Right lobe of liver (tissue), 6 donors: ENCODE results near the gene DRGX. TPM values are rescaled to one million over a fixed set of nuclear protein-coding genes. Genes with fewer than 3 reads are reported as not detected.

ENCODE experiments used
- ATAC-seq, 4 donors: fragments of 200-7000 bp; cut with Tn5 transposase; one replicate each; pipeline ENCODE4 v1.9.1; 2020; ENCODE audit warnings: mild to moderate bottlenecking in 4 of 4, moderate library complexity in 4 of 4
- DNase-seq, 3 donors: peaks; one replicate each; pipeline ENCODE4 v3.0.0-alpha.2; 2020
- H3K27ac ChIP-seq, 3 donors: fragments of 200-600 bp; one replicate each; pipeline ENCODE4 v1.8.0; 2022
- H3K27me3 ChIP-seq, 2 donors: fragments of 200-600 bp; one replicate each; pipeline ENCODE4 v1.8.0; 2022
- H3K36me3 ChIP-seq, 4 donors: fragments of 200-600 bp; sonication (generic) in 1 of 4; one replicate each; pipeline versions ENCODE4 v1.5.1 to v1.8.0; 2017 to 2022; ENCODE audit warnings: control low read depth in 1 of 4
- H3K4me1 ChIP-seq, 4 donors: fragments of 200-600 bp; sonication (generic) in 1 of 4; one replicate each; pipeline versions ENCODE4 v1.5.1 to v1.8.0; 2017 to 2022; ENCODE audit warnings: control low read depth in 1 of 4
- H3K4me3 ChIP-seq, 3 donors: fragments of 200-600 bp; one replicate each; pipeline ENCODE4 v1.8.0; 2022
- H3K9me3 ChIP-seq, 4 donors: fragments of 200-600 bp; sonication (generic) in 1 of 4; one replicate each; pipeline versions ENCODE4 v1.5.1 to v1.8.0; 2017 to 2022; ENCODE audit warnings: control low read depth in 1 of 4
- POLR2A ChIP-seq: fragments of 450-650 bp; IDR thresholded peaks from one replicate; pipeline ENCODE4 v1.6.1; 2017; ENCODE audit warnings: antibody characterized with exemption, mild to moderate bottlenecking
- WGBS: methylation state at CpG from one replicate; pipeline ENCODE4 v1.1.6; 2018; ENCODE audit warnings: low coverage, low lambda C conversion rate; ENCODE audit not compliant: insufficient coverage; ENCODE audit errors: missing lambda C conversion rate; 5-methylcytosine and 5-hydroxymethylcytosine counted together
- intact Hi-C, 2 donors: fragments of 100-400 bp; cut with DNase I; formaldehyde crosslinking; loops; one replicate each; pipeline versions ENCODE4 v1.11.2 to v1.14.1; 2022
- total RNA-seq, 6 experiments: library from RNA; depleted of rRNA in 2 of 6; stranded (reverse); fragments of >200 nt in 2 of 6; fragmentation: NEBNext Ultra II Directional in 3 of 6; extraction: Animal tissue kit (Norgen Biotek cat#: 25700) in 3 of 6; gene quantifications; one replicate each; pipeline versions ENCODE4 v1.1.0 to v1.2.4, GENCODE V29; 2016 to 2023
- TF ChIP-seq, protein P1 (sequence below), 4 donors: fragments of 200-600 bp in 3 of 4; fragments of 450-650 bp in 1 of 4; IDR thresholded peaks; one replicate each; pipeline versions ENCODE4 v1.5.1 to v1.8.0; 2016 to 2022; ENCODE audit warnings: antibody characterized with exemption in 4 of 4, mild to moderate bottlenecking in 2 of 4
- donor health status: DM: no; HTN: yes; CAD: no.
- donor health status: DM: no; HTN: no; CAD: no.
- donor health status: DM: no; HTN: no; CAD: no.
- donor health status: DM: no; HTN: yes; CAD: no.
- donor health status: DM: no; HTN: yes; CAD: no.

Gene DRGX
- total RNA-seq, 6 experiments from 2014 or later, result not detected

DNA sequence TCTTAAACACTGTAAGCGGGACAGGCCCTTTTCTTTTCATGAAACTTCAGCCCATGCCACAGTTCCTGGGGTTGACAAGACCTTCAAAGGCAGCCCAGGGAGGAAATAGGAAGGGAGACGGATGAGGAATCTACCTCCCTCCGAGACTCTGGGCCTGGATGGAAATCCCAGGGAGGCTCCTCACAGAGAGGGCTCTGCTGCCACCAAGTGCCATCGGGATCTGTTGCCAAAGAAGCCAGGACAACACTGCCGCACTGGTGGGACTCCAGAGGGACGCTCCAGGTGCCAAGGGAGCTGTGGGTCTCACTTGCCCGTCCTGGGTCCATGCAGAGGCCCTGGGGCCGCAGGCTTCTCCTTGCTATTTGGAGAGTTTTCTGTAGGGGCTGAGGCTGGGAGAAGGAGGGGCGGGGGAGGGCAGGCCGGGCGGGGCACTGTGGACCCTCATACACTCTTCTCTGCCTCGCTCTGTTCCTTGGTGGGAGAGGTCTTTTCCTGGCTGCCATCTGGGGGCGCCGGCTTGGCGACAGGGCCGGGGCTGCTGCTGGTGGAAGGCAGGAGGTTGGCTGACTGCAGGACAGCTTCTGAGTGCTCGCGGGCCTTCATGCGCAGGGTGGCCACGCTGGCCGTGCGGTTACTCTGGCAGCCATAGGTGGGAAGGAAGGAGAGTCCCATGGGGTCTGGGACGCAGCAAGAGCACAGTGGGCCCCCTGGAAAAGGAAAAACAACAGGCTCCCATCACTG lies 30.0 kb downstream of the DRGX start:
- no peak for DNase-seq

DNA sequence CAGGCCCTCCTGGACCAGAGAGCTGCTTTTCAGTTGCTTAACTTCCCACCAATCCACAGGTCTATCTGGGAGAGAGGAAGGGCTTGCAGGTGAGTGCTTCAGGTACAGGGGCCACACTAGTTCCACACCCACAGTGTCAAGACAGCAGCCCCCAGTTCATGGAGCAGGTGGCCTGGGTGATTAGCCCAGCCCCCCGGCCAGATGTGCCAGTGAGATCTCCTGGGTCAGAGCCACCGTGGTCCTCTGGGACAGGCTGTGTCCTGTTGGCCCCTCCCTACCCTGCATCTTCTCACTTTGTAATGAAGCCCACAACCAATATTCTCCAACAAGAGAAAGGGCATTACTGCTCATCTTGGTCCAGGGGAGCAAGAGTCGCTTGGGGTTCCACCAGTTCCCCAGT lies 30.6 kb downstream of the DRGX start:
- Histone ChIP-seq H3K27ac (no peak overlapping the region), H3K4me1 (no peaks in the 10 kb centered on the region), H3K27me3 (no peaks in the 10 kb centered on the region), H3K36me3 (no peaks in the 10 kb centered on the region), H3K4me3 (no peak overlapping the region), H3K9me3 (no peaks in the 10 kb centered on the region)
- no peak for TF ChIP-seq POLR2A
- TF ChIP-seq, protein P1, sequence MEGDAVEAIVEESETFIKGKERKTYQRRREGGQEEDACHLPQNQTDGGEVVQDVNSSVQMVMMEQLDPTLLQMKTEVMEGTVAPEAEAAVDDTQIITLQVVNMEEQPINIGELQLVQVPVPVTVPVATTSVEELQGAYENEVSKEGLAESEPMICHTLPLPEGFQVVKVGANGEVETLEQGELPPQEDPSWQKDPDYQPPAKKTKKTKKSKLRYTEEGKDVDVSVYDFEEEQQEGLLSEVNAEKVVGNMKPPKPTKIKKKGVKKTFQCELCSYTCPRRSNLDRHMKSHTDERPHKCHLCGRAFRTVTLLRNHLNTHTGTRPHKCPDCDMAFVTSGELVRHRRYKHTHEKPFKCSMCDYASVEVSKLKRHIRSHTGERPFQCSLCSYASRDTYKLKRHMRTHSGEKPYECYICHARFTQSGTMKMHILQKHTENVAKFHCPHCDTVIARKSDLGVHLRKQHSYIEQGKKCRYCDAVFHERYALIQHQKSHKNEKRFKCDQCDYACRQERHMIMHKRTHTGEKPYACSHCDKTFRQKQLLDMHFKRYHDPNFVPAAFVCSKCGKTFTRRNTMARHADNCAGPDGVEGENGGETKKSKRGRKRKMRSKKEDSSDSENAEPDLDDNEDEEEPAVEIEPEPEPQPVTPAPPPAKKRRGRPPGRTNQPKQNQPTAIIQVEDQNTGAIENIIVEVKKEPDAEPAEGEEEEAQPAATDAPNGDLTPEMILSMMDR (IDR thresholded peaks at IDR 0.05), result no peak
- ATAC-seq (no peak), DNase-seq (no peak)
- 75% methylated on average over 1 of the region's 3 CpGs for WGBS
- intact Hi-C loops, result no loop called here

More for the DNA sequence above, 30.0 kb downstream of the DRGX start:
- Histone ChIP-seq H3K36me3 (no peaks in the 10 kb centered on the region), H3K27ac (no peak overlapping the region), H3K4me3 (no peak overlapping the region), H3K27me3 (no peaks in the 10 kb centered on the region), H3K9me3 (no peaks in the 10 kb centered on the region), H3K4me1 (no peaks in the 10 kb centered on the region)
- intact Hi-C loops, result no loop called here
- TF ChIP-seq, protein P1 (IDR thresholded peaks at IDR 0.05), result no peak
- TF ChIP-seq POLR2A, result no peak
- 52% methylated on average over 7 of the region's 23 CpGs for WGBS
- no peak for ATAC-seq

DNA sequence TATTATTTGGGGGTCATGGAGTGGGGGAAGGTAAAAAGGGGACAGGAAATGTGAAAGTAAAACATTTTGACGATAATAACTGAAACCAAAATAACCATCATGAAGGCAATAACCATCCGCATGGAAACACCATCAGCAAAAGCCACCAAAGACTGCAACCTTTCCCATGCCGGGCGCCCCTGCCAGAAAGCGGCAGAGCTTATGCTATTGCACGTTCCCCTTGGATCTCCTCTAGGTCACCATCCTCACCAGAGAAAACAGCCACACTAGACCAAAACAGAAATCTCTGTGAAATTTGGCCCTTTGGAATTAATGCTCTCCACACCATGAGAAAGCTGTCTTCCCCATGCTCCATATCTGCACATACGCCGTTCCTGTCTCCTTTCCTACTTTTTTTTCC lies 31.1 kb downstream of the DRGX start:
- H3K36me3 ChIP-seq, result no peaks in the 10 kb centered on the region
- H3K9me3 ChIP-seq, result no peaks in the 10 kb centered on the region
- no peaks in the 10 kb centered on the region for H3K4me1 ChIP-seq
- intact Hi-C loops, result no loop called here
- TF ChIP-seq POLR2A, result no peak
- TF ChIP-seq, protein P1 (IDR thresholded peaks at IDR 0.05), result no peak
- no peak overlapping the region for H3K4me3 ChIP-seq
- 88% methylated on average over 5 of the region's 8 CpGs for WGBS
- H3K27me3 ChIP-seq, result no peaks in the 10 kb centered on the region
- DNase-seq (no peak), ATAC-seq (no peak)
- no peak overlapping the region for H3K27ac ChIP-seq

DNA sequence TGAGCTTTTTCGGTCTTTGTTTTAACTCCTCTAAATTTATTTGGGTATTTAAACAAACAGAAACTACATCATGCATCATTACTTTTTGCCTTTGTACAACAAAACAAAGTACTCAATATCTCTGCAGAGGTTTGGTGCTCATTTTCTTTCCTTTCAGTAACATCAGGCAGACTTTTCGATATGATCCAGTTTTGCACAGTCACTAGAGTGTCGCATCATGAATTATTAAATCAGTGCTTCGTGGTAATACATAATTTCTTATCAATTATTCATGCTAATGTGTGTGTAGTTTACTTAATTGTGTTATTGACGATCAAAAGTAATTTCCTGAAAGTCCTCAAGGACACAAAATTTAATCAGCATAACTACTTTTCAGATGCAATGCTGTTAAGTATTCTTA lies 31.8 kb downstream of the DRGX start:
- Histone ChIP-seq H3K36me3 (no peaks in the 10 kb centered on the region), H3K27ac (no peak overlapping the region), H3K27me3 (no peaks in the 10 kb centered on the region), H3K4me3 (no peak overlapping the region), H3K9me3 (no peaks in the 10 kb centered on the region), H3K4me1 (no peaks in the 10 kb centered on the region)
- DNase-seq, result no peak
- WGBS, result 65% methylated on average over 5 of the region's 5 CpGs
- no peak for ATAC-seq
- TF ChIP-seq, protein P1 (IDR thresholded peaks at IDR 0.05), result no peak
- no peak for TF ChIP-seq POLR2A
- intact Hi-C loops, result no loop called here
